ENCODE results near the gene LRRFIP2. TPM values are rescaled to one million over a fixed set of nuclear protein-coding genes. Genes with fewer than 3 reads are reported as not detected.

The LRRFIP2 gene
- total RNA-seq, 1 donor from 2014 or later: 62.4 TPM

GRCh38 chr3:37016903-37017302 lies 157.5 kb downstream of the LRRFIP2 start:
- no peaks in the 10 kb centered on the region for H3K27me3 Mint-ChIP-seq (ENCODE audit: low read depth, unreplicated experiment)
- Histone ChIP-seq H3K9ac (ENCODE audit: low read length) (no peak overlapping the region), H3K27me3 (ENCODE audit: insufficient read depth, low read length) (no peaks in the 10 kb centered on the region), H3K4me1 (ENCODE audit: insufficient read depth, low read length) (no peaks in the 10 kb centered on the region), H3K4me3 (ENCODE audit: insufficient read depth, low read depth, low read length) (no peak overlapping the region), H3K27ac (ENCODE audit: low read depth, low read length) (no peak overlapping the region), H4K20me1 (ENCODE audit: insufficient read depth, low read length) (no peaks in the 10 kb centered on the region), H3K79me2 (ENCODE audit: insufficient read depth, low read length) (no peaks in the 10 kb centered on the region), H3K4me2 (ENCODE audit: low read length) (no peak overlapping the region), H2AFZ (ENCODE audit: low read depth, low read length) (no peak overlapping the region), H3K9me3 (ENCODE audit: insufficient read depth, low read depth, low read length) (no peaks in the 10 kb centered on the region), H3K36me3 (ENCODE audit: insufficient read depth, low read length) (peaks cover 52% of the 10 kb centered on the region)
- peaks cover 31% of the 10 kb centered on the region for H3K36me3 Mint-ChIP-seq (ENCODE audit: low read depth, unreplicated experiment)
- FAIRE-seq (no peak), DNase-seq (ENCODE audit: low read depth) (no peak)
- no peak overlapping the region for H3K4me3 Mint-ChIP-seq (ENCODE audit: unreplicated experiment)
- TF ChIP-seq, protein P1, sequence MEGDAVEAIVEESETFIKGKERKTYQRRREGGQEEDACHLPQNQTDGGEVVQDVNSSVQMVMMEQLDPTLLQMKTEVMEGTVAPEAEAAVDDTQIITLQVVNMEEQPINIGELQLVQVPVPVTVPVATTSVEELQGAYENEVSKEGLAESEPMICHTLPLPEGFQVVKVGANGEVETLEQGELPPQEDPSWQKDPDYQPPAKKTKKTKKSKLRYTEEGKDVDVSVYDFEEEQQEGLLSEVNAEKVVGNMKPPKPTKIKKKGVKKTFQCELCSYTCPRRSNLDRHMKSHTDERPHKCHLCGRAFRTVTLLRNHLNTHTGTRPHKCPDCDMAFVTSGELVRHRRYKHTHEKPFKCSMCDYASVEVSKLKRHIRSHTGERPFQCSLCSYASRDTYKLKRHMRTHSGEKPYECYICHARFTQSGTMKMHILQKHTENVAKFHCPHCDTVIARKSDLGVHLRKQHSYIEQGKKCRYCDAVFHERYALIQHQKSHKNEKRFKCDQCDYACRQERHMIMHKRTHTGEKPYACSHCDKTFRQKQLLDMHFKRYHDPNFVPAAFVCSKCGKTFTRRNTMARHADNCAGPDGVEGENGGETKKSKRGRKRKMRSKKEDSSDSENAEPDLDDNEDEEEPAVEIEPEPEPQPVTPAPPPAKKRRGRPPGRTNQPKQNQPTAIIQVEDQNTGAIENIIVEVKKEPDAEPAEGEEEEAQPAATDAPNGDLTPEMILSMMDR (IDR thresholded peaks at IDR 0.05; ENCODE audit: insufficient read depth, low read depth, low read length): no peak
- no peak for TF ChIP-seq EZH2 (IDR thresholded peaks at IDR 0.05; ENCODE audit: insufficient read depth, low read length)
- H3K4me1 Mint-ChIP-seq (ENCODE audit: low read depth, unreplicated experiment): no peaks in the 10 kb centered on the region
- H3K27ac Mint-ChIP-seq (ENCODE audit: unreplicated experiment): no peak overlapping the region
- H3K9me3 Mint-ChIP-seq (ENCODE audit: unreplicated experiment): no peaks in the 10 kb centered on the region

- H3K36me3 ChIP-seq (ENCODE audit: insufficient read depth, low read length): peaks cover 58% of the 10 kb centered on the region
- no peaks in the 10 kb centered on the region for H3K4me1 Mint-ChIP-seq (ENCODE audit: low read depth, unreplicated experiment)
- TF ChIP-seq, protein P1 (IDR thresholded peaks at IDR 0.05; ENCODE audit: insufficient read depth, low read depth, low read length): no peak
- TF ChIP-seq EZH2 (IDR thresholded peaks at IDR 0.05; ENCODE audit: insufficient read depth, low read length): no peak
- H3K36me3 Mint-ChIP-seq (ENCODE audit: low read depth, unreplicated experiment): peaks cover 26% of the 10 kb centered on the region
- H3K27me3 Mint-ChIP-seq (ENCODE audit: low read depth, unreplicated experiment): no peaks in the 10 kb centered on the region
- no peaks in the 10 kb centered on the region for H3K9me3 ChIP-seq (ENCODE audit: insufficient read depth, low read depth, low read length)
- no peak overlapping the region for H3K4me2 ChIP-seq (ENCODE audit: low read length)
- H3K79me2 ChIP-seq (ENCODE audit: insufficient read depth, low read length): no peaks in the 10 kb centered on the region
- DNase-seq (ENCODE audit: low read depth) (no peak), FAIRE-seq (no peak)
- no peak overlapping the region for H3K9ac ChIP-seq (ENCODE audit: low read length)
- H3K9me3 Mint-ChIP-seq (ENCODE audit: unreplicated experiment): no peaks in the 10 kb centered on the region
- H4K20me1 ChIP-seq (ENCODE audit: insufficient read depth, low read length): no peaks in the 10 kb centered on the region
- H3K27ac ChIP-seq (ENCODE audit: low read depth, low read length): no peak overlapping the region
- H2AFZ ChIP-seq (ENCODE audit: low read depth, low read length): no peak overlapping the region
- no peak overlapping the region for H3K4me3 ChIP-seq (ENCODE audit: insufficient read depth, low read depth, low read length)
- H3K27ac Mint-ChIP-seq (ENCODE audit: unreplicated experiment): no peak overlapping the region
- H3K4me1 ChIP-seq (ENCODE audit: insufficient read depth, low read length): no peaks in the 10 kb centered on the region
- no peaks in the 10 kb centered on the region for H3K27me3 ChIP-seq (ENCODE audit: insufficient read depth, low read length)
- H3K4me3 Mint-ChIP-seq (ENCODE audit: unreplicated experiment): no peak overlapping the region
Measured at GRCh38 chr3:37015642-37016041, 158.7 kb downstream of the LRRFIP2 start.

DNA sequence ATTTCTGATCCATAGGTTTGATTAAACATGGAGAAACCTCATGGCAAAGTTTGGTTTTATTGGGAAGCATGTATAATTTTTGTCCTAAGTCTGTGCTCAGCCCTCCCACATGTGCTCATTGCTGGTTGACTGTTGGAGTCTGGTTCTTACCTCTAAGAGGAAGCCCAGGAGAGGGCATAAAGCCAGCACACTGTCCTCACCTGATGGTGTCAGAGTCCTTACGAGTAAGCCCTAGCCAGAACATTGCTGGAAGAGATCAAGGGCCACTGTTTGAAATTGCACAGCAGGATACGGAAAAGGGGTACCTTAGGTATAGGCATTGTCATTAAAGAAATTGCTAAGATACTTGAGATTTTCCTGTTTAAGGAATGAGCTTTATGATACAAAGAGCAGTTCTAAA lies 159.8 kb downstream of the LRRFIP2 start:
- peaks cover 20% of the 10 kb centered on the region for H3K36me3 Mint-ChIP-seq (ENCODE audit: low read depth, unreplicated experiment)

More for the DNA sequence above, 159.8 kb downstream of the LRRFIP2 start:
- Histone ChIP-seq H4K20me1 (ENCODE audit: insufficient read depth, low read length) (no peaks in the 10 kb centered on the region), H3K27ac (ENCODE audit: low read depth, low read length) (no peak overlapping the region), H3K4me1 (ENCODE audit: insufficient read depth, low read length) (no peaks in the 10 kb centered on the region), H3K9ac (ENCODE audit: low read length) (no peak overlapping the region), H2AFZ (ENCODE audit: low read depth, low read length) (no peak overlapping the region), H3K79me2 (ENCODE audit: insufficient read depth, low read length) (no peaks in the 10 kb centered on the region), H3K9me3 (ENCODE audit: insufficient read depth, low read depth, low read length) (no peaks in the 10 kb centered on the region), H3K27me3 (ENCODE audit: insufficient read depth, low read length) (no peaks in the 10 kb centered on the region), H3K36me3 (ENCODE audit: insufficient read depth, low read length) (peaks cover 50% of the 10 kb centered on the region), H3K4me2 (ENCODE audit: low read length) (no peak overlapping the region), H3K4me3 (ENCODE audit: insufficient read depth, low read depth, low read length) (no peak overlapping the region)
- TF ChIP-seq, protein P1 (IDR thresholded peaks at IDR 0.05; ENCODE audit: insufficient read depth, low read depth, low read length): no peak
- no peak for TF ChIP-seq EZH2 (IDR thresholded peaks at IDR 0.05; ENCODE audit: insufficient read depth, low read length)
- H3K27ac Mint-ChIP-seq (ENCODE audit: unreplicated experiment): no peak overlapping the region
- DNase-seq (ENCODE audit: low read depth) (no peak), FAIRE-seq (no peak)
- no peaks in the 10 kb centered on the region for H3K9me3 Mint-ChIP-seq (ENCODE audit: unreplicated experiment)
- no peaks in the 10 kb centered on the region for H3K27me3 Mint-ChIP-seq (ENCODE audit: low read depth, unreplicated experiment)
- no peak overlapping the region for H3K4me3 Mint-ChIP-seq (ENCODE audit: unreplicated experiment)
- H3K4me1 Mint-ChIP-seq (ENCODE audit: low read depth, unreplicated experiment): no peaks in the 10 kb centered on the region

Other genes starting within 250 kb of the LRRFIP2 start
- gene TRANK1, start 229.5 kb downstream of the LRRFIP2 start, total RNA-seq: 5.6 and 5.8 TPM in 2 replicates
- gene EPM2AIP1, start 181.5 kb downstream of the LRRFIP2 start, total RNA-seq: 16.5 and 17.4 TPM in 2 replicates
- gene MLH1, start 181.1 kb downstream of the LRRFIP2 start, total RNA-seq: 32.0 and 34.0 TPM in 2 replicates
- gene GOLGA4, start 68.7 kb upstream of the LRRFIP2 start, total RNA-seq: 69.0 and 73.1 TPM in 2 replicates